PC-9 (cell line): ENCODE results near the gene PACSIN1.

Source experiments
- EZH2 ChIP-seq: fragments of 200-600 bp; sonication (generic); IDR thresholded peaks from 2 replicates; pipeline ENCODE4 v1.8.0; 2017; ENCODE audit warnings: antibody characterized with exemption, low read depth
- TF ChIP-seq, protein P1 (sequence below): fragments of 200-600 bp; sonication (generic); conservative IDR thresholded peaks from 2 replicates; pipeline ENCODE4 v1.6.1; 2017; ENCODE audit warnings: mixed run types, antibody characterized with exemption, mild to moderate bottlenecking, moderate library complexity

GRCh38 chr6:34549026-34549803 is 83.3 kb downstream of the PACSIN1 start:
- TF ChIP-seq, protein P1, sequence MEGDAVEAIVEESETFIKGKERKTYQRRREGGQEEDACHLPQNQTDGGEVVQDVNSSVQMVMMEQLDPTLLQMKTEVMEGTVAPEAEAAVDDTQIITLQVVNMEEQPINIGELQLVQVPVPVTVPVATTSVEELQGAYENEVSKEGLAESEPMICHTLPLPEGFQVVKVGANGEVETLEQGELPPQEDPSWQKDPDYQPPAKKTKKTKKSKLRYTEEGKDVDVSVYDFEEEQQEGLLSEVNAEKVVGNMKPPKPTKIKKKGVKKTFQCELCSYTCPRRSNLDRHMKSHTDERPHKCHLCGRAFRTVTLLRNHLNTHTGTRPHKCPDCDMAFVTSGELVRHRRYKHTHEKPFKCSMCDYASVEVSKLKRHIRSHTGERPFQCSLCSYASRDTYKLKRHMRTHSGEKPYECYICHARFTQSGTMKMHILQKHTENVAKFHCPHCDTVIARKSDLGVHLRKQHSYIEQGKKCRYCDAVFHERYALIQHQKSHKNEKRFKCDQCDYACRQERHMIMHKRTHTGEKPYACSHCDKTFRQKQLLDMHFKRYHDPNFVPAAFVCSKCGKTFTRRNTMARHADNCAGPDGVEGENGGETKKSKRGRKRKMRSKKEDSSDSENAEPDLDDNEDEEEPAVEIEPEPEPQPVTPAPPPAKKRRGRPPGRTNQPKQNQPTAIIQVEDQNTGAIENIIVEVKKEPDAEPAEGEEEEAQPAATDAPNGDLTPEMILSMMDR, result no peak
- TF ChIP-seq EZH2, result no peak
